Activated T-cell treated with anti-CD3 and anti-CD28 coated beads, Interleukin-2, amount 50 U/mL, for 72 hours (primary cell): ENCODE data around the gene PNMT. TPM values are rescaled to one million over a fixed set of nuclear protein-coding genes. Genes with fewer than 3 reads are reported as not detected.
A peak's percentile ranks its signal among the peaks of the same experiment; 100 is the strongest.

ENCODE experiments used
- ATAC-seq, 2 donors: fragments of 150-1000 bp; cut with Tn5 transposase; replicated peaks in 1 of 2; 2 replicates each; pipeline ENCODE4 v1.10.0; 2021; ENCODE audit warnings: moderate library complexity in 2 of 2, mild to moderate bottlenecking in 1 of 2
- DNase-seq, 2 donors: peaks; one replicate each; pipeline ENCODE4 v3.0.0; 2021 to 2022; ENCODE audit warnings: mixed read lengths in 1 of 2
- H3K27ac Mint-ChIP-seq: one replicate; pipeline ENCODE4 v1.8.0; 2022; ENCODE audit warnings: mild to moderate bottlenecking, moderate library complexity, mixed read lengths
- H3K27me3 Mint-ChIP-seq: one replicate; pipeline ENCODE4 v1.8.0; 2022; ENCODE audit warnings: low read depth, mixed read lengths
- H3K36me3 Mint-ChIP-seq, 2 donors: one replicate each; pipeline ENCODE4 v1.8.0; 2022; ENCODE audit warnings: mixed read lengths in 2 of 2, mild to moderate bottlenecking in 1 of 2; ENCODE audit not compliant: insufficient read depth in 2 of 2
- H3K4me1 Mint-ChIP-seq: one replicate; pipeline ENCODE4 v1.8.0; 2022; ENCODE audit warnings: low read depth, mixed read lengths
- H3K4me3 Mint-ChIP-seq, 2 donors: one replicate each; pipeline ENCODE4 v1.8.0; 2022; ENCODE audit warnings: mild to moderate bottlenecking in 2 of 2, mixed read lengths in 2 of 2, moderate library complexity in 2 of 2
- H3K9me3 Mint-ChIP-seq, 2 donors: one replicate each; pipeline ENCODE4 v1.8.0; 2022; ENCODE audit warnings: mixed read lengths in 2 of 2
- total RNA-seq, 2 donors: library from RNA; stranded (reverse); gene quantifications; one replicate each; pipeline ENCODE4 v1.2.3, GENCODE V29; 2022

Gene PNMT
- total RNA-seq, 2 donors from 2014 or later = 0.41 to 0.67 TPM

DNA sequence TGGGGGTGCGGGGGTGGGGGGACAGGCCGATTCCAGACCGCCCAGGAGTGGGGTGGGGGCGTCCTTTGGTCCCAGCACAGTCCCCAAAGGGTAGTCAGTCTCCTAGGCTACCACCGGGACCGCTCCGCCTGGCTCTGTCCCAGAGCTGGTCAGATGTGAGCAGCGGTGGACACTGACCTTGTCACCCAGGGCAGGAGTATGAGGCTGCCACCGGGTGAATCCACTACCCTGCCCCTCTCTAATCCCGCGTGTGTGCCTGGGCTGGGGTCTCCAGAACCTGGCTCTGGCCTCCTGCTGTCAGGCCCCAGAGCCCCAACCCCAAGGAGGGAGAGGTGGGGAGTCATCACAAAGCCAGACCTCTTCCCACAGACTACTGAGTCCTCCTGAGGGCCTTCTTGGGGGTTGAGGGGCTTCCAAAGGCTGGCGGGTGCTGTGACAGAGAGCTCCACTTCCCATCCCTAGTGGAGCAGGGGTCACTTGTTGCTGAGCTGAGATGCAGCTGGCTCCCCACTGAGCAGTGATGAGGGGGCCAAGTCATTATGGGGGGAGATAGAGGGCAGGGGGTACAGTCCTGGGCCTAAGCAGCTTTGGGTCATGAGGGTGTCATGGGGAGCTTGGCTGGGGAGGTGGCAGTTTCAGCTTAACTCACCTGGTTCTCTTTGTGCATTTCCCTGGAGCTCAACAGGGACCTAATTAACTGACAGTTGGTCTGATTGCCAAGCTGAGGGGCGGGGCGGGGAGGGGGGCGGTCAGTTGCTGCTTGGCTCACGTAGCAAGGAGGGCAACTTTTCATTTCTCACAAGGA is 40.3 kb upstream of the PNMT start:
- Mint-ChIP-seq H3K4me3 (peak overlapping the region in 1 of 2 donors; percentile 47), H3K9me3 (no peaks in the 10 kb centered on the region), H3K36me3 (no peaks in the 10 kb centered on the region), H3K4me1 (peaks cover 35% of the 10 kb centered on the region), H3K27ac (no peak overlapping the region), H3K27me3 (peaks cover 53% of the 10 kb centered on the region)
- no peak for DNase-seq
- no peak for ATAC-seq

DNA sequence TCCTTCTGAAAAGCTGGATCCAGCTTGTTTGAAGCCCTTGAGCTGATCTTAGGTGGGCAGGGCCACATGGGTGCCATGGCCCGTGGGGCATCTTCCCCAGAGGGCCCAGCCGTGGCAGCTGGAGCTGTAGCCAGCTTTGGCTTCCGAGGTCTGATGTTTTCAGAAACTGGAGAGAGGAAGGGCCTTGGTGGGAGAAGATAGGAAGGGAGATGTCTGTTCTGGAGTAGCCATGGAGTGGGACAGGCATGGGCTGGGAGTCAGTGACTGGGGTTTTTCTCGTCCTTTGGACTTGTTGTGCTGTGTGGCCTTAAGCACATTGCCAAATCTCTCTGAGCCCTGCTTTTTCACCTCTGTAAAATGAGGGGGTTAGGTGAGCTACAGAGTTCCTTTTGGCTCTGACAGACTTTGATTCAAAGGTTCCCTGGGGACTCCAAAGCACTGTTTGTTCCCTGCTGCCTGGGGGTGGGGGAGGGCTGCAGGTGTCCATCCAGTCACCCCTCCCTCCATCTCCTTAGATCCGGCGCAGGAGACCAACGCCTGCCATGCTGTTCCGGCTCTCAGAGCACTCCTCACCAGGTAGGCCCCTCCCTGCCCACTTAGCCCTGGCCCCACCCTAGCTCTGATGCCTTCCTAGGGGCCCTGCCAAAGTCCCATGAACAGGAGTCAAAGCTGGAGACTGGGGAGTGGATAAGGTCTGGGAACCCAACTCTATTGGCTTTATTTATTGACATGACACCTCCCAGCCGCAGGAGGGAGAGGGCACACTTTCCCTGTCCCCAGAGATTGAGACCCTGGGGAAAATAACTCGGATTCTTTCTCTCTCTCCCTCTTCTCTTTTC is 39.4 kb upstream of the PNMT start:
- H3K27ac Mint-ChIP-seq = no peak overlapping the region
- no peaks in the 10 kb centered on the region for H3K36me3 Mint-ChIP-seq
- H3K27me3 Mint-ChIP-seq = peaks cover 53% of the 10 kb centered on the region
- H3K9me3 Mint-ChIP-seq = no peaks in the 10 kb centered on the region
- ATAC-seq = no peak
- peaks cover 25% of the 10 kb centered on the region for H3K4me1 Mint-ChIP-seq
- no peak overlapping the region for H3K4me3 Mint-ChIP-seq
- DNase-seq = no peak

DNA sequence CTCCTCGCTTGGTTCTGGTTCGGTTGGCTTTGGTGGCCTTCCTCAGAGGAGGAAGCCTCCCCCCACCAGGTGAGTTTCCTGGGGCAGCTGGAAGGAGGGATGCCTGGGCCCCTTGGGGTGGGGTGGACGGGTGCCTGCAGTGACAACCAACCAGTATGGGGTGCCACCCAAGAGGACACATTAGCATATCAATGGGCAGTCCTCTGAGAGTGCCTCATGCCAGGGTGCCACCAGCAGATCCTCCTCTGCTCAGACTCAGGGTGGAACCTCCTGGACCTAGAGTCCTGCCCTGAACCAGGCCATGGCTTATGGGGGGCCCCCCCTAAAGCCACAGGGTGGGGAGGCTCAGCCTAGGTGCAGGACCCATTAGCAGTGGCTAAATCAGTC is 38.8 kb upstream of the PNMT start:
- Mint-ChIP-seq H3K36me3 (no peaks in the 10 kb centered on the region), H3K4me3 (no peak overlapping the region), H3K9me3 (no peaks in the 10 kb centered on the region), H3K27ac (no peak overlapping the region), H3K4me1 (peaks cover 24% of the 10 kb centered on the region), H3K27me3 (peaks cover 50% of the 10 kb centered on the region)
- DNase-seq (no peak), ATAC-seq (no peak)

DNA sequence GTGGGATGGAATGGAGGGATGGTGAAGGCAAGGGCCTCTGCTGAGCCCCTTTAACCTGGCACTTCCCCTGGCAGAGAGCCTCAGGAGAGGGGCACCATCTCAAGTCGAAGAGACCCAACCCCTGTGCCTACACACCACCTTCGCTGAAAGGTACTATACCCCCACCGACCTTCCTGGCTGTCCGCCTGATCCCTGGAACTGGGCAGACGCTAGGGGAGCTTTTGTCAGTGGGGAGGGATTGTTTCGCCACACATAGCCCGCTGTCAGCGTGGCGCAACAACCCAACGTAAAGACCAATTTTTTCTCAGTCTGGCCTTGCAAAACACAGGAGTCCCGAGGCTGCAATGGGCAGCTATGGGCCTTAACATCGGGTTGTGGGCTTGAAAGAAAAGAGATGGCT is 38.4 kb upstream of the PNMT start:
- Mint-ChIP-seq H3K36me3 (no peaks in the 10 kb centered on the region), H3K27me3 (peaks cover 46% of the 10 kb centered on the region), H3K4me1 (peaks cover 24% of the 10 kb centered on the region), H3K27ac (no peak overlapping the region), H3K4me3 (no peak overlapping the region), H3K9me3 (no peaks in the 10 kb centered on the region)
- DNase-seq (no peak), ATAC-seq (no peak)

DNA sequence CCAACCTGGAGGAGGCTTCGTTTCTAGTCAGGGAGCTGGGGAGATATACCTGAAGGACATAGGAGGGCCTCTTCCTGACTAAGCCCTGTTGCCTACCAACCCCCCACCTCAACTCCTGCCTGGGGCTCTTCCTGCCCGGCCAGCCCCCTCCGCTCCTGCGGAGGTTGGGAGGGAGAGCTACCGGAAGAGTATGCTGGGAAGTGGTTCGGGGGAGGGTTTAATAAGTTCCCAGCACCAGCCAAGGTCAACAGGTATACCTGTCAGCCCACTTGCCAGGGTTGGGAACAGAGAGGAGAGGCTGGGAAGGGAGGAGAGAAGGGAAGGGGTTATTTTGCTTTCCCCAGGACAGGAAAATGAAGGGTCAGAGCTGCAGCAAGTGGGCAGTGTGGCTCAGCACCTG is 36.9 kb upstream of the PNMT start:
- DNase-seq (no peak), ATAC-seq (no peak)
- peaks cover 34% of the 10 kb centered on the region for H3K27me3 Mint-ChIP-seq
- no peaks in the 10 kb centered on the region for H3K36me3 Mint-ChIP-seq
- H3K4me1 Mint-ChIP-seq = peaks cover 23% of the 10 kb centered on the region
- H3K9me3 Mint-ChIP-seq = no peaks in the 10 kb centered on the region
- no peak overlapping the region for H3K4me3 Mint-ChIP-seq
- no peak overlapping the region for H3K27ac Mint-ChIP-seq

DNA sequence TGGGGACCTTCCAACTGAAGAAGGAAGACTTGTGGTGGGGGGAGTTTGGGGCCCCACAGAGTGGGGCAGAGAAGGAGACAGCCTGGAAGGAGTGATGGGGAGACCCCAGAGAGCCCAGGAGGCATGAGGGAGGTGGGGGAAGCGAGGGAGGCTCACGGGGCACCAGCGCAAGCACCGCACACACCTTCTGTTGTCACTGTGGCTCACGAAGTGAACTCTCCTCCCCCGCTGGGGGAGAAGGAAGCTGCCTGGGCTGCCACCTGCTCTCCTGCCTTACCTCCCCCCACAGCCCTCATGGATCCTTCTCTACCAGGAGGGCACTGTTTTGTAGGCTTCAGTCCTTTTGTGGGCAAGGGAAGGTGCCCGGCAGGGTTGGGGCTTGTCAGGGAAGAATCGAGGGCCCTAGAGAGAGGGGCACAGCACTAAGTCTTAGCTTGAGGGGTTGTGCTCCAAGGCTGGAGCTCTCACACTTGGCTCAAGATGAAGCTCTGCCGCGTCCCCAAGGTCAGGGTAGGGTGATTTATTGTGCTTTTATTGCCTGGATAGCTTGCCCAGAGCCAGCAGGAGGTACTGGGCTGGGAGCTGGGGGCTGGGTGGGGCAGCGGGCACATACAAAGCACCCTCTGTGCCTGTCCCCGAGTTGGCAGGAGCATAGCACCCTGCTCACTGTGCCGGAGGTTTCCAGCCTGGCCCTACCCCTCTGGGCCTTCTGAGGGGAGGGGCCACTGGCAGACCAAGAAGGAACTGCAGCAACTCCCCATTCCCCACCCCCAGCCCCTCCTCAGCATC is 35.9 kb upstream of the PNMT start:
- Mint-ChIP-seq H3K4me1 (peaks cover 20% of the 10 kb centered on the region), H3K27me3 (peaks cover 28% of the 10 kb centered on the region), H3K36me3 (no peaks in the 10 kb centered on the region), H3K27ac (no peak overlapping the region), H3K4me3 (no peak overlapping the region), H3K9me3 (no peaks in the 10 kb centered on the region)
- DNase-seq (no peak), ATAC-seq (no peak)

DNA sequence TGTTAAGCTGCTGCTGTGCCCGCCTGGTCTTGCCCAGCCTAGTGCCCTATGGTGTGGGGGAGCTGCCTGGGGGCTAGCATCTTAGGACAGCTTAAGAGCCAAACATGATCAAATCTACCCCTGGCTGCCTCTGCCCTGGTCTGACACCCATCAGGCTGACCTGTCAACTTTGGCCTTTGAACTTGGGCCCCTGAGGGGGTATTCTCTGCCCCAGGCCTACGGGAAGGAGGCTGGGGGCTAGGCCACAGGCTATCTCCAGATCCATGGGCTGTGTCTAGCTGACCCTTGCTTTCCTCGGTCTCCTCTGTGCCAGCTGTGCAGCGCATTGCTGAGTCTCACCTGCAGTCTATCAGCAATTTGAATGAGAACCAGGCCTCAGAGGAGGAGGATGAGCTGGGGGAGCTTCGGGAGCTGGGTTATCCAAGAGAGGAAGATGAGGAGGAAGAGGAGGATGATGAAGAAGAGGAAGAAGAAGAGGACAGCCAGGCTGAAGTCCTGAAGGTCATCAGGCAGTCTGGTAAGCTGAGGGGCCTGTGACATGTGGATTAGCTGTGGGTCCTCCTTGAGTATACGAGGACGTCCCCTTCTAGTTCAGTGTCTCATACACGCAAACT is 34.6 kb upstream of the PNMT start:
- Mint-ChIP-seq H3K27me3 (peaks cover 17% of the 10 kb centered on the region), H3K4me1 (peaks cover 31% of the 10 kb centered on the region), H3K4me3 (no peak overlapping the region), H3K9me3 (no peaks in the 10 kb centered on the region), H3K36me3 (no peaks in the 10 kb centered on the region), H3K27ac (no peak overlapping the region)
- no peak for ATAC-seq
- no peak for DNase-seq

DNA sequence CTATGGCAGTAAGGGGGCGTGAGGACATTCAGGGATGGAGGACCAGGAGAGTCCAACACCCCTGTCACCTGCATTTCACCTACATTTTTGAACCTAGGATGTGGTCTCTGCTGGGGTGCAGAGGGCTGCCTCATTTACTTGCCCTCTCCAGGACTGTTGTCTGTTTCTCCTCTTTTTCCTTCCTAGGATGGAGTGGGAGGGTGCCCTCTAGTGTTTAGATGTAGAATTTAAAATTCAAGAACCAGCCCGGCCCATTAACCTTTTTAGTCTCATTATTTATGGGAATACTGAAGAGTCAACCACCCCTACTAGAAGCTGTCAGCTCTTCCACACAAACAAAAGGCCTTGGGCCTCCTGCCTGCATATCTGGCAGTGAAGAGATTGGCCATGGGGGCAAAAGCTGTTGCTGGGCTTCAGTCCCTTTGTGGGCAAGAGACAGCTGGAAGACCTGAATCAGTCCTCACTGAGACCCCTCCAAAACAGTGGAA is 33.8 kb upstream of the PNMT start:
- Mint-ChIP-seq H3K27me3 (peaks cover 15% of the 10 kb centered on the region), H3K36me3 (no peaks in the 10 kb centered on the region), H3K4me3 (no peak overlapping the region), H3K4me1 (peaks cover 39% of the 10 kb centered on the region), H3K9me3 (no peaks in the 10 kb centered on the region), H3K27ac (no peak overlapping the region)
- peak in 1 of 2 donors; percentile 34 for DNase-seq
- no peak for ATAC-seq

DNA sequence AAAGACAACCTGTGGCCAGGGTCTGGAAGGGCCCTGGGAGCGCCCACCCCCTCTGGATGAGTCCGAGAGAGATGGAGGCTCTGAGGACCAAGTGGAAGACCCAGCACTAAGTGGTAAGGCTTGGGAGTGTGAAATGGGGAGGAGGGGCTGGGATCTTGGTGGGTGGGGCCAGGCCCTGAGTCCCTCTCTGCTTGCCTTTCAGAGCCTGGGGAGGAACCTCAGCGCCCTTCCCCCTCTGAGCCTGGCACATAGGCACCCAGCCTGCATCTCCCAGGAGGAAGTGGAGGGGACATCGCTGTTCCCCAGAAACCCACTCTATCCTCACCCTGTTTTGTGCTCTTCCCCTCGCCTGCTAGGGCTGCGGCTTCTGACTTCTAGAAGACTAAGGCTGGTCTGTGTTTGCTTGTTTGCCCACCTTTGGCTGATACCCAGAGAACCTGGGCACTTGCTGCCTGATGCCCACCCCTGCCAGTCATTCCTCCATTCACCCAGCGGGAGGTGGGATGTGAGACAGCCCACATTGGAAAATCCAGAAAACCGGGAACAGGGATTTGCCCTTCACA is 32.6 kb upstream of the PNMT start:
- ATAC-seq = no peak
- H3K4me3 Mint-ChIP-seq = no peak overlapping the region
- no peaks in the 10 kb centered on the region for H3K36me3 Mint-ChIP-seq
- no peak overlapping the region for H3K27ac Mint-ChIP-seq
- H3K9me3 Mint-ChIP-seq = no peaks in the 10 kb centered on the region
- H3K27me3 Mint-ChIP-seq = peaks cover 15% of the 10 kb centered on the region
- H3K4me1 Mint-ChIP-seq = peaks cover 46% of the 10 kb centered on the region
- DNase-seq = no peak

DNA sequence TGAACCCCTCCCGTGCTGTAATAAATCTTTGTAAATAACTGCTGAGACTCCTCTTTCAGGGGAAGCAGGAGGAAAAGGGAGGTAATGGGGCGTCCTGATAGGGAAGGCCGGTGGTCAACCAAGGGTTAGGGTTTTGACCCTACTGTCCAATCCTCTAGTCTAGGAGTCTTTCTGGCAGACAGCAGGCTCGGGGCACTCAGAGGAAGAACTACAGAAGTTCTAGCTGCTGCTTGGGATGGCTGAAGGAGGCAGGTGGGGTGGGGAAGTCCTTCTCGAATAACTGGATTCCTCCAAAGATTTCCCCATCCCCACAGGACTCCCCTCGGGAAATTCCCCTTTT is 31.7 kb upstream of the PNMT start:
- peak overlapping the region; percentile 69 for H3K27ac Mint-ChIP-seq
- ATAC-seq = peak; percentile 5 to 6
- H3K9me3 Mint-ChIP-seq = no peaks in the 10 kb centered on the region
- peaks cover 42% of the 10 kb centered on the region for H3K4me1 Mint-ChIP-seq
- DNase-seq = no peak
- peak overlapping the region; percentile 88 to 92 for H3K4me3 Mint-ChIP-seq
- H3K36me3 Mint-ChIP-seq = no peaks in the 10 kb centered on the region
- H3K27me3 Mint-ChIP-seq = peaks cover 7% of the 10 kb centered on the region

DNA sequence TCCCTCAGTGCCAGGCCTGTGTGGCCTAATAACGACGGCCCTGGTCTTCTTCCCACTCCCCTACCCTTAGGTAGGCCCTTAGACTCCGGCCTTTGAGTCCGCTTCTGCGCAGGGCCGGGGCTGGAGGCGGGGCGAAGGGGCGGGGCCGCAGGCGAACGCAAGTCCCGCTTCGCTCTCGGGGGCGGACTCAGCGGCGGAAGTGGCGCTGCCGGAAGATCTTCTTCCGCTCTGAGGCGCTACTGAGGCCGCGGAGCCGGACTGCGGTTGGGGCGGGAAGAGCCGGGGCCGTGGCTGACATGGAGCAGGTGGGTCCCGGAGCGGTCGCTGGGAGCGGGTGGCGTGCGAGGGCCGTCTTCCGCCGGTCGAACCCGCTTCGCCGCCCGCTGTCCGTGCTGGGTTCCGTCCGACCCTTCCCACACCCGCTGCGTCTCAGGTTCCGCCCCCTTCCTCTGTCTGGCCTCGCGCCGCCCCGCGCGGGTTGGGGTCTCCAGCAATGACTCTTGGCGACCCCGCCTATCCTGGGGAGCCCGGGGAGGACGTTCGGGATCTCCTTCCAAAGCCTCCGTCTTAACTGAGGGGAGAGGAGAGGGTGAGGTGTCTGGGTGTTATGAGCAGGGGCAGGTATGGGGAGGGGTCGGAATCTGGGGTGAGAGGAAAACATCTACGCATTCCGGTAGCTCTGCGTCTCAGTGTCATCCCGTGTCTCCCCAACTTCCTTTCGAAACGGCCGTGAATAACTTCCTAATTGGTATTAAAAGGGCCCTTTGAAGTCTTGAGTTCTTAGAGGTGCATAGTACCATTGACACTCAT is 31.1 kb upstream of the PNMT start, which contains the start of gene STARD3:
Gene STARD3 (plus strand): TSS at position 218 of the 810 bp plus-strand sequence. CDS start 16,388 bp downstream, outside the sequence.
- no peaks in the 10 kb centered on the region for H3K9me3 Mint-ChIP-seq
- peak within 1 kb of the TSS; percentile 69 for H3K27ac Mint-ChIP-seq
- ATAC-seq (peak; percentile 94), DNase-seq (peak; percentile 93 to 95)
- no peaks in the 10 kb centered on the region for H3K36me3 Mint-ChIP-seq
- peaks cover 1% of the 10 kb centered on the region for H3K27me3 Mint-ChIP-seq
- H3K4me3 Mint-ChIP-seq = peak within 1 kb of the TSS; percentile 88 to 92
- peaks cover 42% of the 10 kb centered on the region for H3K4me1 Mint-ChIP-seq

DNA sequence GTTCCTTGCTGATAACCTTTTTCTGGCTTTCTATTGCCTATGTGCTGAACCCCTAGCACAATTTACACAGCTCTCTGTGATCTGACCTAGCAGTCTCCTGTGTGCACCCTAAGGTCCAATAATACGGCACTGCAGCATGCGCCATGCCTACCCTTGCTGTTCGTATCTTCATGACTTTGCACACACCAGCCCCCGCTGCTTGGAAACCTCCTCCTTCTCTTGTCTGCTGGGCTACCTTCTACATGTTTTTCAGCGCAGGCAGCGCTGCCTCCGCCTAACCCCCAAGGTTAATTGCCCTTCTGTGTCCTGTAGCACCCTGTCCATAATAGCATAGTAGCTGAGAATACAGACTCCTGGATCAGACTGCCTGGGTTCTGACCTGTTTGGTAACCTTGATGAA is 29.9 kb upstream of the PNMT start:
- Mint-ChIP-seq H3K4me1 (peaks cover 54% of the 10 kb centered on the region), H3K4me3 (peak overlapping the region; percentile 88 to 92), H3K27me3 (no peaks in the 10 kb centered on the region), H3K36me3 (no peaks in the 10 kb centered on the region), H3K27ac (peak overlapping the region; percentile 43), H3K9me3 (no peaks in the 10 kb centered on the region)
- ATAC-seq (no peak), DNase-seq (no peak)
